GM11168 (cell line): ENCODE data around the gene TEX52.

ENCODE experiments used
- in situ Hi-C: fragments of 300-500 bp; cut with MboI; formaldehyde crosslinking; loops from one replicate; pipeline ENCODE4 v1.12.0; 2022; ENCODE audit warnings: low sequenced_read_pairs; ENCODE audit not compliant: unreplicated experiment

TEX52 gene

GRCh38 chr12:2801044-2801783 lies 55.6 kb downstream of the TEX52 start:
- in situ Hi-C loops = no loop called here

- in situ Hi-C loops = no loop called here
These were observed 56.7 kb downstream of the TEX52 start for GRCh38 chr12:2800046-2800570.
